Activated CD4-positive, alpha-beta T cell treated with anti-CD3 and anti-CD28 coated beads, Interleukin-2, amount 50 U/mL, for 16 hours (primary cell): ENCODE results near the gene PCBP3.
"Not testable (repeated sequence)": the region's sequence is repeated elsewhere in the genome, so short reads cannot be mapped to it uniquely, and the experiment has no call there.

Experiments used
- DNase-seq: peaks from one replicate; pipeline ENCODE4 v3.0.0-alpha.2; 2020

PCBP3 gene

GRCh38 chr21:45792682-45793383, 149.3 kb downstream of the PCBP3 start:
- DNase-seq, result no peak

- no peak for DNase-seq
These were observed 150.5 kb downstream of the PCBP3 start for GRCh38 chr21:45794027-45794426.

- DNase-seq, result no peak
These were observed 152.5 kb downstream of the PCBP3 start for GRCh38 chr21:45796003-45796402.

DNA sequence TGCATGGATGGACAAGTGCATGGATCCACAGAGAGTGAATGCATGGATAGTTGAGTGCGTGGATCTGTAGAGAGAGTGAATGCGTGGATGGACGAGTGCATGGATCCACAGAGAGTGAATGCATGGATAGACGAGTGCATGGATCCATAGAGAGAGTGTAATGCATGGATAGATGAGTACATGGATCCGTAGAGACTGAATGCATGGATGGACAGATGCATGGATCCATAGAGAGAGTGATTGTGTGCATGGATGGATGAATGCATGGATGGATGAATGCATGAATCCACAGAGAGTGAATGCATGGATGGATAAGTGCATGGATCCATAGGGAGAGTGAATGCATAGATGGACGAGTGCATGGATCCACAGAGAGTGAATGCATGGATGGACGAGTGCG, 153.8 kb downstream of the PCBP3 start:
- DNase-seq, result no peak

DNA sequence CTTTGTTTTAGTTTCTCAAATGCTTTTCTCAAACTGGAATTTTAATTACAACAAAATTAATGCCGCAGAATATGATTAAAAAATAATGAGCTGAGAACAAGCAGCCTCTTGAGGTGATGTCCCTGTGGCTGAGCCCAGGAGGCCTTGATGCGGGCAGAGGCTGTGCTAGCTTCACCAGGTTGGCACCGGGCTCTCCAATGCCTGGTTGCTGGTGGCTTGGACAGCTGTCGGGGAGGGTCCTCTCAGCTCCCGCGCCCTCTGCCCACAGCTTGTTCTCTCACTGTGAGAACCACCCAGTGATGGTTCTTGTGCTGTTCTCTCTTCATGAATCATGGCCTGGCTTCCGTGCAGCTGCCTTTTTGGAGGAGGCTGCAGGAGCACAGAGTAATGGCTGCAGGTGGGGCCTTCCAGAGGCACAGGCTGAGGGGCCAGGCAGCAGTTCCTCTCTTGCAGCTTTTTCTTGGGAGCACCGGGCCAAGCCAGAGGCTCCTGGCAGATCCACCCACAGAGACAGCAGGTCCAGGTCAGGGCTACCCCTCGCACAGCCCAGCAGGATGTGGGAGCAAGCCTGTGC, 156.3 kb downstream of the PCBP3 start:
- DNase-seq, result no peak

DNA sequence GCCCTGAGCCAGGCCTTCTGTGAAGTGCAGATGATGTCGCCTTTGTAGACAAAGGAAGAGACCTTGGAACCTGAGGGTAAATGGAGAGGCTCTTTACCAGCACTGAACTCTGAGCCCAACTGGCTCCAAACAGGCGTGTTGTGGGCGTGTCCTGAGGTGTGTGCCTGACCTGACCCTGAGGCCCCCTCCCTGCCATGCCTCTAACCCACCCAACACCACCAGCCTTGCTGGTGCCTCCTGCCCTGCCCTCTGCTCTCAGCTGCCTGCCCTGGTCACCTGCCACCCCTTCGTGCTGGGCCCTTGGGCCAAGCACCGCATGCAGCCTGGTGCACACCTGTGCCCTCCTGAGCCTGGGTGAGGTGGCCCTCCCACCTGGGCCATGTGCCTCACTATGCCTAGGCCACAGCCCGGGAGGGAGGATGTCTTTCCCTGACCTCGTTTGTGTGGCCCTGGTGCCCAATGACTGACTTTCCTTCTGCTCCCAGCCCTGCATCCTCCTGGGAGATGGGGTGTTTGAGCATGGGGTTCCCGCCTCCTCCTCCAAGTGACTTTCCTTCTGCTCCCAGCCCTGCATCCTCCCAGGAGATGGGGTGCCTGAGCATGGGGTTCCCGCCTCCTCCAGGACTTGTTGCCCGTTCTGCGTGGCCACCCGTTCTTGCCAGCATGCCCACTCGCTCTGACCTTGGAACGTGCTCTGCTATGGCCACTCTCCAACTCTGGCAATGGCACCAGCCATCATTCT, 157.0 kb downstream of the PCBP3 start:
- DNase-seq, result no peak

DNA sequence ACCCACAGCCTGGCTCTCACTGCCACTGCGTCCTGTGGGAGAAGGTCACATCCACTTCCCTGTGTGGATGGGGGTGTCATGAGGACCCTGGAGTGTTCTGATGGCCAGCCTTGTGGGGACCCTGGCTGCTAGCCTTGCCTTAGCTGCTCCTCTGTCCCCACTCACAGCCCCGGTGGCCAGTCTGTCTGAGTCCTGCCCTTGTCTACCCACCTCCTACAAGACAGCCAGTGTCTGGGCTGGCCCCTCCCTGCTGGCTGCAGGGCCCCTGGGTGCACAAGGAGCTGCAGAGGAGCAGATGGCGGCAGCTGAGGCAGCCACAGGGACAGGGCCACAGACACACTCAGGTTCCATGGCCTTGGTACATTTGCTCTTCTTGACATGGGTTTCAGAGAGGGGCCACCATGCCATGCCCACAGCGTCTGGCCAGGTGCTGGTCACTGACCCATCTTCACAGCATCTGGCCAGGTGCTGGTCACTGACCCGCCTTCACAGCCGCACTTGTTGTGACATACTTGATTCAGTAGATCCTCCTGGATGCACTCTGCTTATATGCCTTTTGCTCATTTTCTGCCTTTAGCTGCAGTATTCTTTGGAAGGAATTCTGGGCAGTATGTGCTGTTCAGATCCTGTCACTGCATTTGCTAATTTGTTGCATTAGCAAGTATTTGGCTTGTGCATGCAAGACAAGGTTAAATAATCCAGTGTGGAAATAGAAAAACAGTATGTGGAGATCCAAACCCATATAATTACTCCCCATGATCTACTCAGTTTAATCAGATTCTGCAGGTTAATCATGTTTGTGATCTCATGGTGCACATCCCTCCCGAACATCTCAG, 157.8 kb downstream of the PCBP3 start:
- DNase-seq, result no peak

DNA sequence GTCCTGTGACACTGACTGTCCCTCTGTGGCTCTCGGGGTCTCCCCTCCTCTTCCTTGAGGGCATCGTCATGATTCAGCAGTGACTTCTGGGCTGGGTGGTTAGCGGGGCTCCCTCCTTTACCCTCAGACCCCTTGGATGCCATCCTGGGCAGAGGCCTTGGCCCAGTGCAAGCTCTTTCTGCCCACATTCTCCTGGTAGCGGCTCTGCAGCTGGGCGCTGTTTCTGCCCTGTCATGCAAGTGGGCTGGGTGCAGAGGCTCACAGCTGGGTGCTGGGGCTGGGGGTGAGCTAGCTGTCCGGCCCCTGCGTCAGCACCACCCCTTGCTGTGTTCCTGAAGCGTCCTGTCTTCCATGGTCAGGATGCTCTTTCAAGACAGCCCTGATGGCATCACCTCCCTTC, 158.5 kb downstream of the PCBP3 start:
- DNase-seq, result no peak

DNA sequence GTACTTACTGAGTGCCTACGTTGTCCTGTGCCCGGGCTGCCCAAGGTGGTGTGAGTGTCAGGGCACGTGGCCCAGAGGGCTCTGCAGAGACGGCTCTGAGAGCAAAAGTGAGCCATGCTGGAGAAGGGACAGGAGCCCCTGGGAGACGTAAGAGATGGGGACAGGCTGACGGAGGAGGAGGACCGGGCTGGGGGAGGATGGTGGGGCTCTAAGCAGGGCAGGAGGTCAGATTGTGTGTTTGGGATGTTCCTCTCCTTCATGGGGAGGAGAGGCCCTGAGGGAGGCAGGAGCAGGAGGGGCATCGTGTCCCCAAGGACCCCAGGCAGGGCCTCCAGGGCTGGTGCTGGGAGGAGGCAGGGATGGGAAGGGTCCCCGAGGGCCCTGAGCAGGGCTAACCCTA, 158.9 kb downstream of the PCBP3 start:
- DNase-seq, result no peak

DNA sequence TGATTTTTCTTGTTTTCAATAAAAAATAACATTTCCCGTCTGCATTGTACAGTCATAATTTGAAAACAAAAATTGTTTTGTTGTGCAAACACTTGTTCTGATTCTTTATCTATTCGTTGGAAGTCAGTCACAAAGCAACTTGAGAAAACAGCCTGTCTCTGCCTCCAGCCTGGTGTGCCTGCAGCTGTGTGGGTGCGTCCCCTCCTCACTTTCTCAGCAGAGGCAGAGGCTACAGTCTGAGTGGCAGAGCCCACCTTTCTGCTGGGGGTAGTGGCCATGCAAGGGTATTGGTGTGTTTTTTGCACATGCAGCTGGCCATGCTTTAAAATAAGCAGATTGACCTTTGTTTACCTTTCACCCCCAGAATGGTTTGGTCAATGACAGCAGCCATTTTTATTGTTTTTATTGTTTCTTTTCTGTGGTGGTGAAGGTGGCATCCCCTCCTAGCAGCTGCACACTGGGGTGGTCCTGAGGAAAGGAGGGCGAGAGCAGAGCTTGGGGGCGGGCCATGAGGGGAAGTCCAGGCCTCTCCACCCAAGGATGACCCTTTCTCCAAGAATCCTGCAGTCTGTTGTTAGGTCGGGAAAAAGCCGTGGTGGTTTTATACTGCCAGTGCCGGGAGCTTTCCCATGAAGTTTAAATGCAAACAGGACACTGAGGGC, 159.6 kb downstream of the PCBP3 start:
- DNase-seq, result no peak

DNA sequence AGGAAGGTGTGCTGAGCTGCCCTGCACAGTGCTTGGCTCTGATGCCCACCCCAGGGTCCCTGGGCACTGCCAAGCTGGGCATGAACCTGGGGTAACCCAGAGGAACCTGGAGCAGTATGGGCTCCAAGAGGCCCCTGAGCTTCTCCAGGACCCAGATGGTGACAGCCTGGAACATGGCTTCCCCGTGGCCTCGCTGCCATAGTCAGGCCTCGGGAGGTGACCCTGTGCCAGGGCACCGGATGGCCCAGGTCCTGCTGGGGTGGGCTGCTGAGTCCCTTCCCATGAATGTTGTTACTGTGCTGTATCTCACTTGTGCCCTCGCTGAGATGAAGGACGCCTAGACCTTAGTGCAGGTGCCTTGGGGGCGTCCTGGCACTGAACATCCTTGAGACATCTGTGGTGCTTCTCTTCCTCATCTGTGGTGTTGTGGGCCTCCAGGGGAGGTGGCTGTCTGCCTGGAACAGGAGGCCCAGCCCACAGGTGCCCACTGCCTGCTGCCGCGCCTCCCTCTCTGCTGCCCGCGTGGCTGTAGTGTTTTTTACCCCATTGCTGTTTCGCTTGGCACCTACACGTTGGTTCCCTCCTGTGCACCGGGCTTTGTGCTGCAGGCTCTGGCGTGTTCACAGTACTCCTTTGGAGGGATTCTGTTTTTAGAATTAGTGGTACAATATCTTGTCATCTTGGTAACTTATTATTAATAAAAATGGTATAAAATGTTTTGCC, 160.3 kb downstream of the PCBP3 start:
- DNase-seq, result no peak

DNA sequence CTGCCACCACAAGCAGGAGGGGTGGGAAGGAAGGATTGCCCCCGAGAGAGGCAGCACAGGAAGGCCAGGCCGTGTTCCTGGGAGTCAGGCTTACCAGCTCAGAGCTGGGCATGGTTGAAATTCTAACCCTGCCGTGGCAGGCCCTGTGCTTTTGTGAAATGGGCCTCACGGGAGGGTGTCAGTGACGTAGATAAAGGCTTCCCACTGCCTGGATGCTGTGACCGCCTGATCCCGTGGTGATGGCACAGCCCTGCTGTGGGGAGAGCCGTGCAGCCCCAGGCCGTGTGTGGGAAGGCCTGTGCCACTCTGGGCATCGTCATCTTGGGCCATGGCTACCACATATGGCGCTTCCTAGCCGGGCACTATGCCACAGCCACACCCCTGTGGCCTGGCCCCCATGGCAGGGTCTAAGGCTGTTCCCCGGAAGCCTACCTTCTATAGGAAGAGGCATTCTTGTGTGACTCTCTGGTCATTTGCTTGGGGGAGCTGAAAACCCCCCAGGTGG, 161.3 kb downstream of the PCBP3 start:
- no peak for DNase-seq

DNA sequence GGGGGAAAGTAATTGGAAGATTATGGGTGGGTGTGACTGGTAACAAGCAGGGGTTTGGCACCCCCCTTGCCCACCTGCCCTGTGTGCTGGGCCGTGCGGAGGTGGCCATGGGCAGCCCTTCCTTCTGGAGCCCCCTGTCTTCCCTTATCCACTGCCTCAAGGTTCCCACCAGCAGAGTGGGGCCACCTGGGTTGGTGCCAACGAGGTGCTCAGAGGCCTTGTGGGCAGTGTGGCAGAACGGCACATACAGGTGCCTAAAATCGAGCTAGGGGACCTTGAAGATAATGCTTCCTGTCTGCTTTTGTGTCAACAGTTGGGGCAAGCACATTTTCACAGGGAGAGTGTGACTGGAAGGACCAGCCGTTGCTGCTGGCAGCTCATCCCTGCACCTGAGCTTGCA, 161.8 kb downstream of the PCBP3 start:
- no peak for DNase-seq

DNA sequence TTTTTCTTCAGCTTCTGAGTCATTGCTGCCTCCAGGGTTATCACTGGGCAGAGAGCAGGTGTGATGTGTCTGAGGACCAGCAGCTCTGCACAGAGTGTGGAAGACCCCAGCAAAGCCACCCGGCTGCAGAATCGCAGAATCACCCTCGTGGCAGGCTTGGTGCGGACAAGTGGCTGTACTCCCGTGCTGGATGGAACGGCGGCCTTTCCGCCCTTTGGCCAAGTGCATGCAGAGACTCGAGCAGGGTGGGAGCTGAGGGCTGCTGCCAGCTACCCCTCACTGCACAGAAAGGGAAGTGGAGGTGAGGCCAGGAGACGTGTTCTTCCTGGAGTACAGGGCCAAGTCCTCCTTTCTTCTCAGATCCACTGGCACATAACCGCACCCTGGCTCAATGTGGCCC, 162.5 kb downstream of the PCBP3 start:
- no peak for DNase-seq

GRCh38 chr21:45808663-45809062, 165.1 kb downstream of the PCBP3 start:
- DNase-seq, result not testable (repeated sequence)

DNA sequence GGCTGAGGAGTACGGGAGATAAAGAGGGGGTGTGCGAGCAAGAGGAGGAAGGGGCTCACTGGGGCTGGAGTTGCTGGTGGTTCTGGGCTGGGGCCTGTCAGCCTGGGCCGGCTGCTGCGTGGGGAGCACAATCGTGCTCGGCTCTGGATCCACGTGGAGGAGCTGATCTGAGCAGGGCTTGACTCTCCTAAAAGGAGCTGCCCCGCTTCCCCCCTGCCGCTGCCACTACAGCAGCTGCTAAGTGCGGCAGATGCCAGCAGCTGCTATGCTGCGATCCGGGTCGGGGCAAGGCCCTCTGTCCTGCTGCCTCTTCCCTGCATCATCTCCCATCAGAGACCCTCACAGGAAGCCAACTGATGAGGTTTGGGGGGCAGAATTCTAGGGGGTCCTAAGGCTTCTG, 165.9 kb downstream of the PCBP3 start:
- DNase-seq, result no peak

GRCh38 chr21:45811136-45811535, 167.6 kb downstream of the PCBP3 start:
- DNase-seq, result no peak

DNA sequence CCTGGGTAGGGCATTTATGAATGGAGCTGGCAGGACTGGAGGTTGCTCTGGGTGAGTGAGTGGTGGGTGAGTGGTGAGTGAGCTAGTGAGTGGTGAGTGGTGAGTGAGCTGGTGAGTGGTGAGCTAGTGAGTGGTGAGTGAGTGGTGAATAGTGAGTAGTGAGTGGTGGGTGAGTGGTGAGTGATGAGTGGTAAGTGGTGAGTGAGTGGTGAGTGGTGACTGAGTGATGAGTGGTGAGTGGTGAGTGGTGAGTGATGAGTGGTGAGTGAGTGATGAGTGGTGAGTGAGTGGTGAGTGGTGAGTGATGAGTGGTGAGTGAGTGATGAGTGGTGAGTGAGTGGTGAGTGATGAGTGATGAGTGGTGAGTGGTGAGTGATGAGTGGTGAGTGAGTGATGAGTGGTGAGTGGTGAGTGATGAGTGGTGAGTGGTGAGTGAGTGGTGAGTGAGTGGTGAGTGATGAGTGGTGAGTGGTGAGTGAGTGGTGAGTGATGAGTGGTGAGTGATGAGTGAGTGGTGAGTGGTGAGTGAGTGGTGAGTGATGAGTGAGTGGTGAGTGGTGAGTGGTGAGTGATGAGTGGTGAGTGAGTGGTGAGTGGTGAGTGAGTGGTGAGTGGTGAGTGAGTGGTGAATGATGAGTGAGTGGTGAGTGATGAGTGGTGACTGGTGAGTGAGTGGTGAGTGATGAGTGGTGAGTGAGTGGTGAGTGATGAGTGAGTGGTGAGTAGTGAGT, 170.8 kb downstream of the PCBP3 start:
- peak; percentile 5 for DNase-seq

GRCh38 chr21:45815781-45816180, 172.3 kb downstream of the PCBP3 start:
- DNase-seq, result peak; percentile 10

DNA sequence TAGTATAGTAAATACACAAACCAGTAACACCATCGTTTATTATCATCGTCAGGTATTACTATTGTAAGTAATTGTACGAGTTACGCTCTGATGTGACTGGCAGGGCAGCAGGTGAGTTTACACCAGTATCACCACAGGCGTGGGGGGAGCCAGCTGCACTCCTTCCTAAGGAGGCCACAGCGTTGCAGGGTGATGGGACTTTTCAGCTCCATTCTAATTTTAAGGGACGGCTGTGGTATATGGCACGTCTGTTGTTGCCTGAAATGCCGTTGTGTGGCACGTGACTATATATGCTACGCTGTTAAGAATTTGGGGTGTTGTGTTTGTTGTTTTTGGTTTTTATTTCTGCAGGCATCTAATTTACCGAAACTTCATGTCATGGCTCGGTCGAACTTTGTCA, 173.3 kb downstream of the PCBP3 start:
- DNase-seq, result no peak

GRCh38 chr21:45817345-45817744, 173.8 kb downstream of the PCBP3 start:
- DNase-seq, result no peak
